K562 (cell line): Measurements from ENCODE around the gene FANCD2. TPM values are rescaled to one million over a fixed set of nuclear protein-coding genes. Genes with fewer than 3 reads are reported as not detected.

Experiments
- CBX5 ChIP-seq: IDR thresholded peaks from 2 replicates; pipeline ENCODE4 v1.6.1; 2014; ENCODE audit warnings: low read depth, borderline replicate concordance
- ESRRA ChIP-seq: fragments of 450-650 bp; IDR thresholded peaks from 2 replicates; pipeline ENCODE4 v1.6.1; 2014; ENCODE audit warnings: low read depth, mild to moderate bottlenecking, moderate library complexity, borderline replicate concordance
- MCM2 ChIP-seq: fragments of 450-650 bp; IDR thresholded peaks from 2 replicates; pipeline ENCODE4 v1.6.1; 2017; ENCODE audit warnings: low read depth, mild to moderate bottlenecking
- MNT ChIP-seq, 2 experiments: fragments of 450-650 bp; conservative IDR thresholded peaks; 2 replicates each; pipeline ENCODE4 v1.6.1; 2017; ENCODE audit warnings: mild to moderate bottlenecking in 2 of 2, moderate library complexity in 2 of 2
- RB1 ChIP-seq: fragments of 450-650 bp; IDR thresholded peaks from 2 replicates; pipeline ENCODE4 v1.6.1; 2017; ENCODE audit warnings: low read depth, mild to moderate bottlenecking
- RFX1 ChIP-seq: fragments of 450-650 bp; IDR thresholded peaks from 2 replicates; pipeline ENCODE4 v1.6.1; 2016; ENCODE audit warnings: mild to moderate bottlenecking, moderate library complexity
- SREBF2 ChIP-seq: sonication (generic); formaldehyde crosslinking; IDR thresholded peaks from 2 replicates; pipeline ENCODE4 v1.4.0; 2020; ENCODE audit warnings: mild to moderate bottlenecking, missing genetic modification reagents
- ZBTB1 ChIP-seq: sonication (generic); formaldehyde crosslinking; IDR thresholded peaks from 2 replicates; pipeline ENCODE4 v1.8.1; 2023; ENCODE audit warnings: missing genetic modification reagents, low read depth, mild to moderate bottlenecking, borderline replicate concordance
- ZNF232 ChIP-seq: sonication (generic); formaldehyde crosslinking; IDR thresholded peaks from 2 replicates; pipeline ENCODE4 v1.8.0; 2022; ENCODE audit warnings: mild to moderate bottlenecking, missing genetic modification reagents
- ZNF431 ChIP-seq: sonication (generic); formaldehyde crosslinking; IDR thresholded peaks from 2 replicates; pipeline ENCODE4 v1.8.0; 2022; ENCODE audit warnings: mild to moderate bottlenecking, missing genetic modification reagents
- ZNF444 ChIP-seq: fragments of 250-450 bp; sonication (Bioruptor Pico); IDR thresholded peaks from 2 replicates; pipeline ENCODE4 v1.4.0; 2020; ENCODE audit warnings: mild to moderate bottlenecking, moderate library complexity
- ZNF696 ChIP-seq: fragments of 250-450 bp; sonication (Bioruptor Pico); conservative IDR thresholded peaks from 2 replicates; pipeline ENCODE4 v1.4.0; 2020; ENCODE audit warnings: mild to moderate bottlenecking, moderate library complexity
- ZNF740 ChIP-seq, 3 experiments: fragments of 200-800 bp in 1 of 3; sonication (Bioruptor generic) in 1 of 3; sonication (generic) in 1 of 3; formaldehyde crosslinking in 1 of 3; IDR thresholded peaks; 2 replicates each; pipeline versions ENCODE4 v1.6.1 to v1.8.0; 2016 to 2022; ENCODE audit warnings: mild to moderate bottlenecking in 2 of 3, missing compliant biosample characterization in 2 of 3, missing genetic modification characterization in 2 of 3, missing genetic modification reagents in 1 of 3
- polyA plus RNA-seq, 8 experiments: library from polyadenylated mRNA; depleted of rRNA in 4 of 8; stranded (reverse) in 5 of 8; unstranded in 3 of 8; fragments of >200 nt; fragmentation: Nextera tagmentation in 2 of 8; fragmentation: Illumina TruSeq in 1 of 8; extraction: Ambion mirVana in 2 of 8; extraction: Trizol in 1 of 8; gene quantifications; 2 replicates each; pipeline versions ENCODE4 v1.2.1 to v1.2.3, GENCODE V29; 2011 to 2014; ENCODE audit warnings: inconsistent platforms in 1 of 8, missing spikeins in 1 of 8
- total RNA-seq, 7 experiments: library from RNA; depleted of rRNA in 6 of 7; stranded (reverse); fragments of >200 nt in 6 of 7; fragmentation: Illumina TruSeq in 2 of 7; extraction: Trizol in 2 of 7; gene quantifications; 2 replicates each; pipeline versions ENCODE4 v1.2.1 to v1.2.3, GENCODE V29; 2011 to 2021; ENCODE audit warnings: low replicate concordance in 1 of 7
- TF ChIP-seq, protein P1 (sequence below): conservative IDR thresholded peaks from 2 replicates; pipeline ENCODE4 v1.6.1; 2011; ENCODE audit warnings: low read depth, mild to moderate bottlenecking, low read length; ENCODE audit not compliant: control insufficient read depth
- TF ChIP-seq, protein P2 (sequence below): fragments of 150-350 bp; IDR thresholded peaks from 2 replicates; pipeline ENCODE4 v1.6.1; 2014; ENCODE audit warnings: low read depth, mild to moderate bottlenecking, low read length, borderline replicate concordance
- TF ChIP-seq, protein P3 (sequence below): sonication (generic); formaldehyde crosslinking; IDR thresholded peaks from 2 replicates; pipeline ENCODE4 v1.8.0; 2022; ENCODE audit warnings: mild to moderate bottlenecking, missing genetic modification reagents
- TF ChIP-seq, protein P4 (sequence below), 3 experiments: IDR thresholded peaks in 2 of 3; conservative IDR thresholded peaks in 1 of 3; 2 replicates each; pipeline ENCODE4 v1.5.1; 2011 to 2012; ENCODE audit warnings: low read length in 3 of 3, mild to moderate bottlenecking in 3 of 3, control low read depth in 2 of 3, improper control_type of control experiment in 1 of 3, inconsistent platforms in 1 of 3, low read depth in 1 of 3, mixed read lengths in 1 of 3, moderate library complexity in 1 of 3; ENCODE audit not compliant: insufficient read depth in 2 of 3

The FANCD2 gene
- total and polyA plus RNA-seq, 9 of the 15 experiments (the other 6 are each of a cell fraction or from before 2014, with no cell fraction given) = 59.4 to 137 (median 96.1) TPM

DNA sequence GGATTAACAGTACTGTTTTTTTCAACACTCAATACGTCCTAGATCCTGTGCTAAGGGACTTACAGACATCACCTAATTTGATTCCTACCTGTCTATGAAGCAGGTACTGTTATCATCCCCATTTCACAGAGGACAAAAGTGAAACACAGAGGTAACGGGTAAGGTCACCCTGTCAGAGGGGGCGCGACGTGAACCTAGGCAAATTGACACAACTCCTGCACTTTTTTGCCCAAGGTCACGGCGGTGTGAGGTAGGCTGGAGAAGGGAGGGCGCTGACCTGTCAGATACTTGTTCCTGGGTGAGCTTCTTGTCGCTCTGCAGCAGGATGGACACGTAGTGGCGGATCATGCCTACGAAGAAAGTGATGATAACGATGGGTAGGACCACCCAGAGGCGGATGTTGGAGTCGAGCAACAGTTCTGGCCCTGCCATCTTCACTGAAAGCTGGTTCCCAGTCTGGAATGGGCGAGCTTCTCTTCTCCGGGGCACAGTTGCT, 40.0 kb upstream of the FANCD2 start (continued):
- TF ChIP-seq ZNF740 (CRISPR knock-in tag; IDR thresholded peaks at IDR 0.05) = no peak
- TF ChIP-seq ZNF740 (tag; IDR thresholded peaks at IDR 0.05) = no peak
- TF ChIP-seq ZNF444 = no peak
- no peak for TF ChIP-seq MCM2
- TF ChIP-seq ZNF232 (CRISPR knock-in tag) = 0 out of 2 replicates have a peak, but pooled peaks have one; percentile 21
- TF ChIP-seq, protein P1, sequence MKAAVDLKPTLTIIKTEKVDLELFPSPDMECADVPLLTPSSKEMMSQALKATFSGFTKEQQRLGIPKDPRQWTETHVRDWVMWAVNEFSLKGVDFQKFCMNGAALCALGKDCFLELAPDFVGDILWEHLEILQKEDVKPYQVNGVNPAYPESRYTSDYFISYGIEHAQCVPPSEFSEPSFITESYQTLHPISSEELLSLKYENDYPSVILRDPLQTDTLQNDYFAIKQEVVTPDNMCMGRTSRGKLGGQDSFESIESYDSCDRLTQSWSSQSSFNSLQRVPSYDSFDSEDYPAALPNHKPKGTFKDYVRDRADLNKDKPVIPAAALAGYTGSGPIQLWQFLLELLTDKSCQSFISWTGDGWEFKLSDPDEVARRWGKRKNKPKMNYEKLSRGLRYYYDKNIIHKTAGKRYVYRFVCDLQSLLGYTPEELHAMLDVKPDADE = no peak
- TF ChIP-seq ZNF431 (CRISPR knock-in tag) = 0 out of 2 replicates have a peak, but pooled peaks have one; percentile 16
- TF ChIP-seq CBX5 = no peak
- TF ChIP-seq RB1 = no peak
- no peak for TF ChIP-seq SREBF2 (CRISPR knock-in tag)
- TF ChIP-seq, protein P2, sequence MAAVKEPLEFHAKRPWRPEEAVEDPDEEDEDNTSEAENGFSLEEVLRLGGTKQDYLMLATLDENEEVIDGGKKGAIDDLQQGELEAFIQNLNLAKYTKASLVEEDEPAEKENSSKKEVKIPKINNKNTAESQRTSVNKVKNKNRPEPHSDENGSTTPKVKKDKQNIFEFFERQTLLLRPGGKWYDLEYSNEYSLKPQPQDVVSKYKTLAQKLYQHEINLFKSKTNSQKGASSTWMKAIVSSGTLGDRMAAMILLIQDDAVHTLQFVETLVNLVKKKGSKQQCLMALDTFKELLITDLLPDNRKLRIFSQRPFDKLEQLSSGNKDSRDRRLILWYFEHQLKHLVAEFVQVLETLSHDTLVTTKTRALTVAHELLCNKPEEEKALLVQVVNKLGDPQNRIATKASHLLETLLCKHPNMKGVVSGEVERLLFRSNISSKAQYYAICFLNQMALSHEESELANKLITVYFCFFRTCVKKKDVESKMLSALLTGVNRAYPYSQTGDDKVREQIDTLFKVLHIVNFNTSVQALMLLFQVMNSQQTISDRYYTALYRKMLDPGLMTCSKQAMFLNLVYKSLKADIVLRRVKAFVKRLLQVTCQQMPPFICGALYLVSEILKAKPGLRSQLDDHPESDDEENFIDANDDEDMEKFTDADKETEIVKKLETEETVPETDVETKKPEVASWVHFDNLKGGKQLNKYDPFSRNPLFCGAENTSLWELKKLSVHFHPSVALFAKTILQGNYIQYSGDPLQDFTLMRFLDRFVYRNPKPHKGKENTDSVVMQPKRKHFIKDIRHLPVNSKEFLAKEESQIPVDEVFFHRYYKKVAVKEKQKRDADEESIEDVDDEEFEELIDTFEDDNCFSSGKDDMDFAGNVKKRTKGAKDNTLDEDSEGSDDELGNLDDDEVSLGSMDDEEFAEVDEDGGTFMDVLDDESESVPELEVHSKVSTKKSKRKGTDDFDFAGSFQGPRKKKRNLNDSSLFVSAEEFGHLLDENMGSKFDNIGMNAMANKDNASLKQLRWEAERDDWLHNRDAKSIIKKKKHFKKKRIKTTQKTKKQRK = no peak
- TF ChIP-seq MNT (conservative IDR thresholded peaks at IDR 0.05) = no peak
- TF ChIP-seq, protein P3, sequence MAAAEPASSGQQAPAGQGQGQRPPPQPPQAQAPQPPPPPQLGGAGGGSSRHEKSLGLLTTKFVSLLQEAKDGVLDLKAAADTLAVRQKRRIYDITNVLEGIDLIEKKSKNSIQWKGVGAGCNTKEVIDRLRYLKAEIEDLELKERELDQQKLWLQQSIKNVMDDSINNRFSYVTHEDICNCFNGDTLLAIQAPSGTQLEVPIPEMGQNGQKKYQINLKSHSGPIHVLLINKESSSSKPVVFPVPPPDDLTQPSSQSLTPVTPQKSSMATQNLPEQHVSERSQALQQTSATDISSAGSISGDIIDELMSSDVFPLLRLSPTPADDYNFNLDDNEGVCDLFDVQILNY (CRISPR knock-in tag) = no peak
- 0 out of 2 replicates have a peak, but pooled peaks have one; percentile 74 for TF ChIP-seq ZBTB1
- TF ChIP-seq RFX1 = no peak
- TF ChIP-seq ESRRA = peak; percentile 93
- TF ChIP-seq, protein P4, sequence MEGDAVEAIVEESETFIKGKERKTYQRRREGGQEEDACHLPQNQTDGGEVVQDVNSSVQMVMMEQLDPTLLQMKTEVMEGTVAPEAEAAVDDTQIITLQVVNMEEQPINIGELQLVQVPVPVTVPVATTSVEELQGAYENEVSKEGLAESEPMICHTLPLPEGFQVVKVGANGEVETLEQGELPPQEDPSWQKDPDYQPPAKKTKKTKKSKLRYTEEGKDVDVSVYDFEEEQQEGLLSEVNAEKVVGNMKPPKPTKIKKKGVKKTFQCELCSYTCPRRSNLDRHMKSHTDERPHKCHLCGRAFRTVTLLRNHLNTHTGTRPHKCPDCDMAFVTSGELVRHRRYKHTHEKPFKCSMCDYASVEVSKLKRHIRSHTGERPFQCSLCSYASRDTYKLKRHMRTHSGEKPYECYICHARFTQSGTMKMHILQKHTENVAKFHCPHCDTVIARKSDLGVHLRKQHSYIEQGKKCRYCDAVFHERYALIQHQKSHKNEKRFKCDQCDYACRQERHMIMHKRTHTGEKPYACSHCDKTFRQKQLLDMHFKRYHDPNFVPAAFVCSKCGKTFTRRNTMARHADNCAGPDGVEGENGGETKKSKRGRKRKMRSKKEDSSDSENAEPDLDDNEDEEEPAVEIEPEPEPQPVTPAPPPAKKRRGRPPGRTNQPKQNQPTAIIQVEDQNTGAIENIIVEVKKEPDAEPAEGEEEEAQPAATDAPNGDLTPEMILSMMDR (IDR thresholded peaks at IDR 0.05 in 2 of 3, conservative IDR thresholded peaks at IDR 0.05 in 1 of 3; ENCODE audit: insufficient read depth in 2 of 3, low read depth in 1 of 3, low read length in 3 of 3) = 0 out of 6 replicates have a peak, but pooled peaks of 1 of the 3 experiments have one; percentile 0
- no peak for TF ChIP-seq ZNF696 (CRISPR knock-in tag)
